Gastroesophageal sphincter (tissue), 3 donors: Measurements from ENCODE around the gene FRMPD2.

ENCODE experiments used
- POLR2A ChIP-seq, 2 donors: fragments of 450-650 bp; IDR thresholded peaks; one replicate each; pipeline ENCODE4 v1.6.1; 2017; ENCODE audit warnings: antibody characterized with exemption in 2 of 2, mild to moderate bottlenecking in 2 of 2, moderate library complexity in 1 of 2
- POLR2AphosphoS5 ChIP-seq: sonication (generic); formaldehyde crosslinking; IDR thresholded peaks from one replicate; pipeline ENCODE4 v1.6.1; 2017; ENCODE audit warnings: antibody characterized with exemption
- TF ChIP-seq, protein P1 (sequence below), 4 experiments: fragments of 200-600 bp in 2 of 4; fragments of 450-650 bp in 2 of 4; sonication (generic) in 1 of 4; IDR thresholded peaks; one replicate each; pipeline ENCODE4 v1.5.1; 2017 to 2019; ENCODE audit warnings: antibody characterized with exemption in 4 of 4, mild to moderate bottlenecking in 2 of 4, moderate library complexity in 2 of 4

DNA sequence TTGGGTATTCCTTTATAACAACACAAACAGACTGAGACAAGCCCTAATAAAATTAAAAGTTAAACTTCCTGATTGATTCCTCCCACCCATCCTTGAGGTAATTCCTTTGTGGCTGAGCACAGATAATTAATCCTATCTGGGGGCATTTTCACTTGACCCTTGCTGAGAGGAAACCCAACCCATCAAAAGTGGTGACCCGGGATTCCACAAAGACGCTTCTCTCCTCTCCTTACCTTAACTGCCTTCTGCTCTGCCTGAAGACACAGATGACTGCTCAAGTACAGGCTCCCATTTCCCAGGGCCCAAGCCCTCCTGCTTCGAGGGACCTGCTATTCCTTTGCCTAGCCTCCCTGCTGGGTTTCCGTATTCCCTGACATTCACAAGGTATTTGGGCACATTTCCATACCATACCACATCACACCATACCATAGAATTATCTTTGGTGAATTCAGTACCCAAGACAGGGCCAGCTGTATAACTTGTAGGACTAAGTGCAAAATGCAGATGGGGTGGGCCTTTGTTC lies 22.1 kb upstream of the FRMPD2 start:
- TF ChIP-seq, protein P1, sequence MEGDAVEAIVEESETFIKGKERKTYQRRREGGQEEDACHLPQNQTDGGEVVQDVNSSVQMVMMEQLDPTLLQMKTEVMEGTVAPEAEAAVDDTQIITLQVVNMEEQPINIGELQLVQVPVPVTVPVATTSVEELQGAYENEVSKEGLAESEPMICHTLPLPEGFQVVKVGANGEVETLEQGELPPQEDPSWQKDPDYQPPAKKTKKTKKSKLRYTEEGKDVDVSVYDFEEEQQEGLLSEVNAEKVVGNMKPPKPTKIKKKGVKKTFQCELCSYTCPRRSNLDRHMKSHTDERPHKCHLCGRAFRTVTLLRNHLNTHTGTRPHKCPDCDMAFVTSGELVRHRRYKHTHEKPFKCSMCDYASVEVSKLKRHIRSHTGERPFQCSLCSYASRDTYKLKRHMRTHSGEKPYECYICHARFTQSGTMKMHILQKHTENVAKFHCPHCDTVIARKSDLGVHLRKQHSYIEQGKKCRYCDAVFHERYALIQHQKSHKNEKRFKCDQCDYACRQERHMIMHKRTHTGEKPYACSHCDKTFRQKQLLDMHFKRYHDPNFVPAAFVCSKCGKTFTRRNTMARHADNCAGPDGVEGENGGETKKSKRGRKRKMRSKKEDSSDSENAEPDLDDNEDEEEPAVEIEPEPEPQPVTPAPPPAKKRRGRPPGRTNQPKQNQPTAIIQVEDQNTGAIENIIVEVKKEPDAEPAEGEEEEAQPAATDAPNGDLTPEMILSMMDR (IDR thresholded peaks at IDR 0.05), result no peak
- no peak for TF ChIP-seq POLR2A (IDR thresholded peaks at IDR 0.05)
- no peak for TF ChIP-seq POLR2AphosphoS5
